ENCODE results near the gene SLIT1.

SLIT1 gene

DNA sequence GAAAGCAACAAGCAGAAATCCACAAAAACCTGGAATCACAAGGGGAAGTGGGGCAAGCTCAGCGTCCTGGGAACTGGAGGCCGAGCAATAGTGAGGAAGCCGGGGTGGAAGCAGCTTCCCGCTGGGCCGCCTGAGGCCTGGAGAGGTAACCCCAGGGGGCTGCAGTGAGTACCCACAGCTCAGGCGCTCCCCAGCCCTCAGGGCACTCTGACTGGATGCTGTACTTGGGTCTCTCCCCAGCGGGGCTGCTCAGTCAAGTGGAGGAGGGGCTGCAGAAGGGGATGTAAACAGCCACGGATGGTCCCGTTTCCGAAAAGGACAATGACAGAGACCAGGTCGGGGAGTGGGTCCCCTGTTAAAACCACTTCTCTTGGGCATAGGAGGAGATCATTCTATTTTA lies 50.3 kb downstream of the SLIT1 start:
- H3K27ac ChIP-seq (ENCODE audit: insufficient read depth, low read length, poor library complexity, severe bottlenecking): no peak overlapping the region
- no peaks in the 10 kb centered on the region for H3K36me3 ChIP-seq (ENCODE audit: control insufficient read depth, insufficient read depth, low read length)
- H3K4me1 ChIP-seq (ENCODE audit: control insufficient read depth, insufficient read depth, low read length, poor library complexity, severe bottlenecking): no peaks in the 10 kb centered on the region
- H3K27me3 ChIP-seq (replicated peaks; ENCODE audit: control insufficient read depth, insufficient read depth, low read length, poor library complexity, severe bottlenecking): no peaks in the 10 kb centered on the region
- no peaks in the 10 kb centered on the region for H3K9me3 ChIP-seq (ENCODE audit: control insufficient read depth, low read length)
- no peak for DNase-seq
- no peak overlapping the region for H3K4me3 ChIP-seq (ENCODE audit: insufficient read depth, low read depth, low read length, poor library complexity, severe bottlenecking)

DNA sequence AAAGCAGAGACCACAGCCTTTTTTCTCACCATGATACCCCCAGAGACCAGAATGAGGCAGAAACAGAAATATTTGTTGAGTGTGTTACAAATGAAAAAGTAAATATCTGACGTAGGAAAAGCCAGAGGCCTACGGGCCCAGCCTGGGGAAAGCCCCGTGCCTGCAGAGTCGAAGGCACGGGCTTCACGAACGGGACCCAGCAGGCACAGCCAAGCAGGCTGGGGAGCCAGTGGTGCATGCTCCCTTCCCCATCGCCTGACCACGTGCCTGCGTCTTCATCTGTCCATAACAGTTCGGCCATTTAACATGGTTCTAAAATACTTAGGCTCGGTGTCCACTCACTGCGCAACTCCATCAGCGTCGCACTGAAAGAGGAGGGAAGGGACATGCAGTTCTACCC lies 50.8 kb downstream of the SLIT1 start:
- no peaks in the 10 kb centered on the region for H3K9me3 ChIP-seq (ENCODE audit: control insufficient read depth, low read length)
- H3K27me3 ChIP-seq (replicated peaks; ENCODE audit: control insufficient read depth, insufficient read depth, low read length, poor library complexity, severe bottlenecking): no peaks in the 10 kb centered on the region
- no peaks in the 10 kb centered on the region for H3K36me3 ChIP-seq (ENCODE audit: control insufficient read depth, insufficient read depth, low read length)
- DNase-seq: no peak
- no peak overlapping the region for H3K4me3 ChIP-seq (ENCODE audit: insufficient read depth, low read depth, low read length, poor library complexity, severe bottlenecking)
- H3K4me1 ChIP-seq (ENCODE audit: control insufficient read depth, insufficient read depth, low read length, poor library complexity, severe bottlenecking): no peaks in the 10 kb centered on the region
- H3K27ac ChIP-seq (ENCODE audit: insufficient read depth, low read length, poor library complexity, severe bottlenecking): no peak overlapping the region

DNA sequence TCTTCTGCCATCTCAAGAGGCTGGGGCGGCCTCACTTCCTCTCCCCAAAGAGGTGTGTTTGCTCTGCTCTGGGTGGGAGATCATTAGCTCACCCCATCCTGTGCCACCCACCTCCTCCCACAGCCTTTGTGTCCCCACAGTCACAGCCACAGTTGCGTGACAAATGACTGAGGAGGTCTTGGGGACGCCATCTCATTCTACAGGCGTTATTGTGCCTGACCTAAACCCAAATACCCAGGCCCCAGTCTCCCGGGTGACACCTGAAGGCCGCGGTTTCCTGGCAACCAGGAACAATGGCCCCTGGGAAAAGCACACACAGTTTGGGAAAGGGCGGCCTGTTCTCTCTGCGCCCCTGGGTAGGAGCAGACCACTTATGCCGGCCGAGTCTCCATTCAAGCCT lies 51.6 kb downstream of the SLIT1 start:
- no peaks in the 10 kb centered on the region for H3K27me3 ChIP-seq (replicated peaks; ENCODE audit: control insufficient read depth, insufficient read depth, low read length, poor library complexity, severe bottlenecking)

DNA sequence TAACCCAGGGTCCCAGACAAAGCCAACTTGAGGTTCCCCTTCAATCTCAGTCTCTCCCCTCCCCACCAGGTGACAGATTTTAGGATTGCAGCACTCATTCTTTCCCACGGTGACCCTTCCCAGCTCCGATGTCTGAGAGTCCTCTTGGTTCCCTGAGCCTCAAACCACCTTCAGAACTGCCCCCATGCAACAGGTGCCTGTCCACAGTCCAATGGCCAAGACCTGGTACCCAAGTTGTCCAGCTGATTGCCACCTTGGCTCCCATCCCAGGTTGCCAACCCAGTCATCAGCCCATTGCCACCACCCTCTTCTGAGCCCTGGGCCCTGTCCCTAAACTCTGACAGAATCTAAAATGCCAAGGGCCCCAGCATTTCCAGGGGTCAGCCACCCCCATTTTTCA lies 53.5 kb downstream of the SLIT1 start:
- Histone ChIP-seq H3K27me3 (replicated peaks; ENCODE audit: control insufficient read depth, insufficient read depth, low read length, poor library complexity, severe bottlenecking) (no peaks in the 10 kb centered on the region), H3K36me3 (ENCODE audit: control insufficient read depth, insufficient read depth, low read length) (no peaks in the 10 kb centered on the region), H3K4me1 (ENCODE audit: control insufficient read depth, insufficient read depth, low read length, poor library complexity, severe bottlenecking) (no peaks in the 10 kb centered on the region), H3K4me3 (ENCODE audit: insufficient read depth, low read depth, low read length, poor library complexity, severe bottlenecking) (no peak overlapping the region), H3K27ac (ENCODE audit: insufficient read depth, low read length, poor library complexity, severe bottlenecking) (no peak overlapping the region), H3K9me3 (ENCODE audit: control insufficient read depth, low read length) (no peaks in the 10 kb centered on the region)
- DNase-seq: no peak

More for the DNA sequence above, 51.6 kb downstream of the SLIT1 start:
- H3K36me3 ChIP-seq (ENCODE audit: control insufficient read depth, insufficient read depth, low read length): no peaks in the 10 kb centered on the region
- H3K27ac ChIP-seq (ENCODE audit: insufficient read depth, low read length, poor library complexity, severe bottlenecking): no peak overlapping the region
- no peak for DNase-seq
- no peaks in the 10 kb centered on the region for H3K9me3 ChIP-seq (ENCODE audit: control insufficient read depth, low read length)
- no peaks in the 10 kb centered on the region for H3K4me1 ChIP-seq (ENCODE audit: control insufficient read depth, insufficient read depth, low read length, poor library complexity, severe bottlenecking)
- H3K4me3 ChIP-seq (ENCODE audit: insufficient read depth, low read depth, low read length, poor library complexity, severe bottlenecking): no peak overlapping the region

DNA sequence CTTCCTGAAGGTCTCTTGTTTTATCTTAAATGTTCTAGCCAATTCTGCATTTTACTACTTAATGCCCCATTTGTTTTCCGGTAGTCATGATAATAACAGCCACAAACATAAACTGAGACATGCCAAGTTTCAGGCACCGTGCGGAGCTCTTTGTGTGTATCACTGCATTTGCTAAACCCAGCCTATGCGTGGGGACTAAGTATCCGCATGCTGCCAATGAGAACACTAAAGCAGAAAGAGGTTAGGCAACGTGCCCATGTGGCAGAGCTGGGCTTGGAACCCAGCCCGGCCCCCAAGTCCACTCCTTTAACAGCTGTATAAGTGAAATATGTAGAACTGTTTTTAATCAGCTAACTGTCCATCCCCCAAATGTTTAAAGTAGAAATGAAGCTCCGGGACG lies 54.1 kb downstream of the SLIT1 start:
- Histone ChIP-seq H3K27me3 (replicated peaks; ENCODE audit: control insufficient read depth, insufficient read depth, low read length, poor library complexity, severe bottlenecking) (no peaks in the 10 kb centered on the region), H3K4me1 (ENCODE audit: control insufficient read depth, insufficient read depth, low read length, poor library complexity, severe bottlenecking) (no peaks in the 10 kb centered on the region), H3K9me3 (ENCODE audit: control insufficient read depth, low read length) (no peaks in the 10 kb centered on the region), H3K36me3 (ENCODE audit: control insufficient read depth, insufficient read depth, low read length) (no peaks in the 10 kb centered on the region), H3K27ac (ENCODE audit: insufficient read depth, low read length, poor library complexity, severe bottlenecking) (no peak overlapping the region), H3K4me3 (ENCODE audit: insufficient read depth, low read depth, low read length, poor library complexity, severe bottlenecking) (no peak overlapping the region)
- DNase-seq: no peak

DNA sequence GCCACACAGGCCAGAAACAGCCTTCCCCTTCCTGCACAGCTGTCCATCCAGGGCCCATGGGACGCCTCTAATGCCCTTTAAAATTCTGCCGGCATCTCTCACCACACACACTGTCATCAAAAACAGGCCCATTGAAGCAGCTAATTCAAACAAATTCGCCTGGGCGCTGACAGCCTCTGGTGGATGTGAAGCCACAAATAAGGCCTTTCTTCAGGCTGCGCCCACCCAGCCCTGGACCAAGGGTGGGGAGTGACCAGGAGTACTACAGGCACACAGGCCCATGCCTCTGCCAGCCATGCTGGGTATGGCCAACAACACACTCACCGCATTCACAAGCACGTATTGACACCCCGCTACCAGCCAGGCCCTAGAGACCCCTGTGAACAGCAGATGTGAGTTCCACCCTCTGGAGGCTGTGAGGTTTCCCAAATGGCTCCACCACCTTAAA lies 54.6 kb downstream of the SLIT1 start:
- DNase-seq: no peak
- Histone ChIP-seq H3K36me3 (ENCODE audit: control insufficient read depth, insufficient read depth, low read length) (no peaks in the 10 kb centered on the region), H3K27me3 (replicated peaks; ENCODE audit: control insufficient read depth, insufficient read depth, low read length, poor library complexity, severe bottlenecking) (no peaks in the 10 kb centered on the region), H3K4me1 (ENCODE audit: control insufficient read depth, insufficient read depth, low read length, poor library complexity, severe bottlenecking) (no peaks in the 10 kb centered on the region), H3K27ac (ENCODE audit: insufficient read depth, low read length, poor library complexity, severe bottlenecking) (no peak overlapping the region), H3K9me3 (ENCODE audit: control insufficient read depth, low read length) (no peaks in the 10 kb centered on the region), H3K4me3 (ENCODE audit: insufficient read depth, low read depth, low read length, poor library complexity, severe bottlenecking) (no peak overlapping the region)

DNA sequence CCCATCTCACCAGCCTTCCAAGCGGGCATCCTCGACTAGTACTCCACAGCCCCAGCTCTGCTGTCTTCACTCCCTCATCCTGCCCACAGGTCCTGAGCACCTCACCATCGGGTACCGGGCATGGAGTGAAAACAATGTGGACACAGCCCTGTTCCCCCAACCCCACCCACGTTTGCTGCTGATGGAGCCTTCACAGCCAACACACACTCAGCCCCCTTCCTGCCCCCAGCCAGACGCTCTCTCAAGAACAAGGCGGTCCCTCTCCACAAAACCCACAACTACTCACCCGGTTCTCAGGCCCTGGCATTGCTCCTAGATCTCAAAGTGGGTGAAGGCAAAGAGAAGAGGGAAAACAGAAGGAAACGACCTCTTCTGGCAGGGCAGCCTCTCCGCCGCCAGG lies 56.1 kb downstream of the SLIT1 start:
- H3K27ac ChIP-seq (ENCODE audit: insufficient read depth, low read length, poor library complexity, severe bottlenecking): no peak overlapping the region
- no peak overlapping the region for H3K4me3 ChIP-seq (ENCODE audit: insufficient read depth, low read depth, low read length, poor library complexity, severe bottlenecking)
- no peaks in the 10 kb centered on the region for H3K9me3 ChIP-seq (ENCODE audit: control insufficient read depth, low read length)
- H3K36me3 ChIP-seq (ENCODE audit: control insufficient read depth, insufficient read depth, low read length): no peaks in the 10 kb centered on the region
- no peaks in the 10 kb centered on the region for H3K4me1 ChIP-seq (ENCODE audit: control insufficient read depth, insufficient read depth, low read length, poor library complexity, severe bottlenecking)
- no peaks in the 10 kb centered on the region for H3K27me3 ChIP-seq (replicated peaks; ENCODE audit: control insufficient read depth, insufficient read depth, low read length, poor library complexity, severe bottlenecking)
- DNase-seq: no peak

DNA sequence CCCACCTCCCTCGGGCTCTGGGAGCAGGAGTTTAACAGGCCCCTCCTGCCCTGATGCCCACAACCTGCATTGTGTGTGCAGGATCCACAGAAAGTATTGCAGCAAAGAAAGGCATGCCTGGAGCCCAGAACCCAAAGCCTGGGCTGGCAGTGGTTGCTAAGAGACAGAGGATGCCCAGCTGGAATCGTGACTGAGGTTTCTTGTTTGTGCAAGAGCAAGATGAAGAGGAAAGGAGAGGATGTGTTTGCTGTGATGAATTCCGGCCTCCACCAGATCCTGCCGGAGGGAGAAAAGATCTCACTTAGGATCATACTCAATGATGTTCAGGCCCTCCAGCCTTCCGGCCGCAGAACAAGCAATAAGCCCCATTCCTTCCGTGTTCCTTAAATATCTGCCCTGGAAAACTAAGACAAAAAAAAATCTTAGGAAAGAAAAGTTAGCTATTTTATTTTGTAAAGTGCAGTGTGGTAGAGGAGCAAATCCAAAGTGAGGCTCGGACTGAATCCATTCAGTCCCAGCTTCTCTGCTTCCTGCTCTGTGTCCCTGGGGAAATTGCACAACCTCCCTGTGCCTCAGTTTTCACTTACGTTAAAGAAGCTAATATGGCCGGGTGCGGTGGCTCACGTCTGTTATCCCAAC lies 57.1 kb downstream of the SLIT1 start:
- Histone ChIP-seq H3K4me3 (ENCODE audit: insufficient read depth, low read depth, low read length, poor library complexity, severe bottlenecking) (no peak overlapping the region), H3K4me1 (ENCODE audit: control insufficient read depth, insufficient read depth, low read length, poor library complexity, severe bottlenecking) (no peaks in the 10 kb centered on the region), H3K9me3 (ENCODE audit: control insufficient read depth, low read length) (no peaks in the 10 kb centered on the region), H3K27me3 (replicated peaks; ENCODE audit: control insufficient read depth, insufficient read depth, low read length, poor library complexity, severe bottlenecking) (no peaks in the 10 kb centered on the region), H3K36me3 (ENCODE audit: control insufficient read depth, insufficient read depth, low read length) (no peaks in the 10 kb centered on the region), H3K27ac (ENCODE audit: insufficient read depth, low read length, poor library complexity, severe bottlenecking) (no peak overlapping the region)
- DNase-seq: no peak

DNA sequence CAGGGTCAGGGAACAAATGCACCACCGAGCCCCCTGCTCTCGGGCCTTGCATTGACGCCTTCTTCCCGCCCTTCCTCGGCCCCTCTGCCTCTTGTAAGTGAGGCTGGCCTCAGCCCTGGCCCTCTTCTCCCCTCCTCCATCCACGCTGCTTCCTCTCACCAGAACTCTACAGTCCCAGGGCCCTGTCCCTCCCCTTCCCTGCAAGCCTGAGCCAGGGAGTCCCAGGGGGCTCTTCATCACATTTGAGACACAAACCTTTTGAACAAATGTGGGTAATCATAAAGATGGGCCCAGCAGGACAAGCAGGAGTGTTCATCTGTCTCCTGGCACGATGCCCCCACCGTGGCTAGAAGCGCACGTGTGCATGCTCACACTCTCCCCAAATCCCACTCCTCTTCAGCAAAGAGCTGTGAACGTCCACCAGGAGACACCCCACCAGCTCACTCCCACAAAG lies 57.7 kb downstream of the SLIT1 start:
- H3K4me3 ChIP-seq (ENCODE audit: insufficient read depth, low read depth, low read length, poor library complexity, severe bottlenecking): no peak overlapping the region
- no peaks in the 10 kb centered on the region for H3K36me3 ChIP-seq (ENCODE audit: control insufficient read depth, insufficient read depth, low read length)
- H3K27ac ChIP-seq (ENCODE audit: insufficient read depth, low read length, poor library complexity, severe bottlenecking): no peak overlapping the region
- no peaks in the 10 kb centered on the region for H3K27me3 ChIP-seq (replicated peaks; ENCODE audit: control insufficient read depth, insufficient read depth, low read length, poor library complexity, severe bottlenecking)
- DNase-seq: no peak
- H3K9me3 ChIP-seq (ENCODE audit: control insufficient read depth, low read length): no peaks in the 10 kb centered on the region
- no peaks in the 10 kb centered on the region for H3K4me1 ChIP-seq (ENCODE audit: control insufficient read depth, insufficient read depth, low read length, poor library complexity, severe bottlenecking)

DNA sequence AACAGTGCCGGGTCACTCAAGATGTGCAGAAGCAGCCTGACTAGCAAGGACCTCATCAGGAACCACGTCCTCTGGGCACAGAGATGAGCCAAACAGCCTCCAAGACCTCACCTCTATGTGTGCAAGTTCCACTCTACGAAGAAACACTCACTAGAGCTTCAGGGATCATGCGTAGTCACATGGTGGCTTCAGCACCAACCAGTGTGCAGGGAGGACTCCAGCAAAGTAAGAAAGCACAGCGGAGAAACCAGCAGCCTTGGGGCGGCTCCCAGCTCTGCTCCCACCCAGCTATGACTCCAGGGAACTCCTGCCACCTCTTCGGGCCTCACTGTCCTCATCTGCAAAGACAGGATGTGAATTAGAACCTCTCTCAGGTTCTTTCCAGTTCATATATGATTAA lies 58.2 kb downstream of the SLIT1 start:
- no peak for DNase-seq
- Histone ChIP-seq H3K4me1 (ENCODE audit: control insufficient read depth, insufficient read depth, low read length, poor library complexity, severe bottlenecking) (no peaks in the 10 kb centered on the region), H3K27ac (ENCODE audit: insufficient read depth, low read length, poor library complexity, severe bottlenecking) (no peak overlapping the region), H3K27me3 (replicated peaks; ENCODE audit: control insufficient read depth, insufficient read depth, low read length, poor library complexity, severe bottlenecking) (no peaks in the 10 kb centered on the region), H3K9me3 (ENCODE audit: control insufficient read depth, low read length) (no peaks in the 10 kb centered on the region), H3K36me3 (ENCODE audit: control insufficient read depth, insufficient read depth, low read length) (no peaks in the 10 kb centered on the region), H3K4me3 (ENCODE audit: insufficient read depth, low read depth, low read length, poor library complexity, severe bottlenecking) (no peak overlapping the region)

Measured in effector memory CD4-positive, alpha-beta T cell (primary cell).